HEK293T (cell line): ENCODE data around the gene SH2D3C.

ENCODE experiments used
- CTCF ChIA-PET: fragments of 350-600 bp; formaldehyde crosslinking; extraction: SDS; loops from one replicate; lab custom pipeline; 2021; ENCODE audit warnings: antibody characterized with exemption, inconsistent platforms; lab: Yijun Ruan, JAX
- POLR2A ChIA-PET: fragments of 350-600 bp; formaldehyde crosslinking; extraction: SDS; loops from one replicate; lab custom pipeline; 2020; ENCODE audit warnings: antibody characterized with exemption, inconsistent platforms; lab: Yijun Ruan, JAX
- DNase-seq: peaks from one replicate; pipeline ENCODE4 v3.0.0; 2012; ENCODE audit warnings: mixed read lengths; ENCODE audit errors: extremely low spot score
- ARNT ChIP-seq: fragments of 450-650 bp; IDR thresholded peaks from 2 replicates; pipeline ENCODE4 v1.6.1; 2017; ENCODE audit warnings: mild to moderate bottlenecking
- BHLHE40 ChIP-seq: fragments of 450-650 bp; IDR thresholded peaks from 2 replicates; pipeline ENCODE4 v1.6.1; 2016; ENCODE audit warnings: mild to moderate bottlenecking, moderate library complexity, borderline replicate concordance
- CTBP1 ChIP-seq: fragments of 450-650 bp; IDR thresholded peaks from 2 replicates; pipeline ENCODE4 v1.6.1; 2016; ENCODE audit warnings: borderline replicate concordance
- ELF4 ChIP-seq: fragments of 450-650 bp; IDR thresholded peaks from 2 replicates; pipeline ENCODE4 v1.6.1; 2017; ENCODE audit warnings: antibody characterized with exemption
- FOXA1 ChIP-seq: fragments of 450-650 bp; IDR thresholded peaks from 2 replicates; pipeline ENCODE4 v1.6.1; 2016; ENCODE audit warnings: mild to moderate bottlenecking
- FOXK2 ChIP-seq: fragments of 450-650 bp; IDR thresholded peaks from 2 replicates; pipeline ENCODE4 v1.6.1; 2016; ENCODE audit warnings: mild to moderate bottlenecking
- FOXM1 ChIP-seq: fragments of 450-650 bp; IDR thresholded peaks from 2 replicates; pipeline ENCODE4 v1.6.1; 2017; ENCODE audit warnings: mild to moderate bottlenecking, borderline replicate concordance
- HDGF ChIP-seq: fragments of 450-650 bp; IDR thresholded peaks from 2 replicates; pipeline ENCODE4 v1.6.1; 2017; ENCODE audit warnings: antibody characterized with exemption, borderline replicate concordance
- L3MBTL2 ChIP-seq: fragments of 450-650 bp; conservative IDR thresholded peaks from 2 replicates; pipeline ENCODE4 v1.6.1; 2016; ENCODE audit warnings: mild to moderate bottlenecking
- LEF1 ChIP-seq: fragments of 450-650 bp; IDR thresholded peaks from 2 replicates; pipeline ENCODE4 v1.6.1; 2017; ENCODE audit warnings: mild to moderate bottlenecking, borderline replicate concordance
- NFRKB ChIP-seq: fragments of 450-650 bp; IDR thresholded peaks from 2 replicates; pipeline ENCODE4 v1.6.1; 2016; ENCODE audit warnings: mild to moderate bottlenecking, moderate library complexity
- SP1 ChIP-seq: fragments of 450-650 bp; IDR thresholded peaks from 2 replicates; pipeline ENCODE4 v1.6.1; 2017
- SUZ12 ChIP-seq: fragments of 450-650 bp; IDR thresholded peaks from 2 replicates; pipeline ENCODE4 v1.6.1; 2016; ENCODE audit warnings: mild to moderate bottlenecking
- TARDBP ChIP-seq: fragments of 450-650 bp; IDR thresholded peaks from 2 replicates; pipeline ENCODE4 v1.6.1; 2016
- ZNF384 ChIP-seq: fragments of 450-650 bp; IDR thresholded peaks from 2 replicates; pipeline ENCODE4 v1.6.1; 2016
- TF ChIP-seq, protein P1 (sequence below): fragments of 450-650 bp; IDR thresholded peaks from 2 replicates; pipeline ENCODE4 v1.6.1; 2016

The SH2D3C gene

DNA sequence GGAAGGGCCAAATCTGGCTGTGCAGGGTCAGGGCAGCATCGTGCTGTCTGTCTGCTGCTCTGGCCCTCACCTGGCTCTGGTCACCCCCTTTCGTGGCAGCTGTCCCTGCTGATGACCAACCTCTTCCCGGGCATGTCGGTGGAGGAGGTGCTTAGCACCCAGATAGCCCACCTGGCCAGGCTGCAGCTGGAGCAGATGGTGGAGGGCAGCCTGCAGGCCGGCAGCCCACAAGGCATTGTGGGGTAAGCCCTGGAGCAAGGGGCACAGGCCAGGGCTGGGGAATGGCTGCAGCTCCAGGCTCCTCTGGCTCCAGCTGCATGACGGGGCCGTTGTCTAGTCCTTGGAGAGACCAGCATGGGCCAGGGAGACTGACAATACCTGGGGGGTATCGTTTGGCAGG lies 51.6 kb downstream of the SH2D3C start:
- ChIA-PET POLR2A (no interaction called here), CTCF (interaction anchor here (0.7 to 2.2 kb wide), 2 partner anchors 8 to 357 kb away, joined by 3 to 10 read pairs; partner anchors contain the start of gene TOR2A)
- TF ChIP-seq HDGF (no peak), SUZ12 (no peak), SP1 (no peak), ZNF384 (no peak), L3MBTL2 (no peak), ARNT (no peak), TARDBP (no peak), CTBP1 (no peak), ELF4 (no peak), NFRKB (no peak), LEF1 (no peak), FOXA1 (no peak)
- TF ChIP-seq, protein P1, sequence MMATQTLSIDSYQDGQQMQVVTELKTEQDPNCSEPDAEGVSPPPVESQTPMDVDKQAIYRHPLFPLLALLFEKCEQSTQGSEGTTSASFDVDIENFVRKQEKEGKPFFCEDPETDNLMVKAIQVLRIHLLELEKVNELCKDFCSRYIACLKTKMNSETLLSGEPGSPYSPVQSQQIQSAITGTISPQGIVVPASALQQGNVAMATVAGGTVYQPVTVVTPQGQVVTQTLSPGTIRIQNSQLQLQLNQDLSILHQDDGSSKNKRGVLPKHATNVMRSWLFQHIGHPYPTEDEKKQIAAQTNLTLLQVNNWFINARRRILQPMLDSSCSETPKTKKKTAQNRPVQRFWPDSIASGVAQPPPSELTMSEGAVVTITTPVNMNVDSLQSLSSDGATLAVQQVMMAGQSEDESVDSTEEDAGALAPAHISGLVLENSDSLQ = no peak
- no peak for DNase-seq

DNA sequence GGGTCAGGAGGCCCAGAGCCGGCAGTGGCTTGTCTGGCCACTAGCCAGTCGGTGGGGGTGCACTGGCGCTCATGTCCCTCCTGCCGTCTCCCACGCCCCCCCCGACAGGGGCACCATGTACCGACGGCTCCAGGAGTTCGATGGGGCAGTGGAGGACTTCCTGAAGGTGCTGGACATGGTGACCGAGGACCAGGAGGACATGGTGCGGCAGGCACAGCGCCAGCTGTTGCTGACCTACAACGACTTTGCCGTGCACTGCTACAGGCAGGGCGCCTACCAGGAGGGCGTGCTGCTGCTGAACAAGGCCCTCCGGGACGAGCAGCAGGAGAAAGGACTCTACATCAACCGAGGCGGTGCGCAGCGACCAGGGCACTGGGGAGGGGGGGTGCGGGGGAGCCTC lies 54.5 kb downstream of the SH2D3C start:
- DNase-seq = no peak
- ChIA-PET CTCF (no interaction called here), POLR2A (interaction anchor here (1.2 kb wide), 1 partner anchor 11 kb away, joined by 3 read pairs; no protein-coding TSS in a partner anchor)
- TF ChIP-seq ELF4 (no peak), HDGF (no peak), FOXM1 (no peak), ZNF384 (no peak), FOXK2 (no peak), L3MBTL2 (no peak), NFRKB (no peak), FOXA1 (no peak), SUZ12 (no peak), ARNT (no peak), TARDBP (no peak), BHLHE40 (no peak)

DNA sequence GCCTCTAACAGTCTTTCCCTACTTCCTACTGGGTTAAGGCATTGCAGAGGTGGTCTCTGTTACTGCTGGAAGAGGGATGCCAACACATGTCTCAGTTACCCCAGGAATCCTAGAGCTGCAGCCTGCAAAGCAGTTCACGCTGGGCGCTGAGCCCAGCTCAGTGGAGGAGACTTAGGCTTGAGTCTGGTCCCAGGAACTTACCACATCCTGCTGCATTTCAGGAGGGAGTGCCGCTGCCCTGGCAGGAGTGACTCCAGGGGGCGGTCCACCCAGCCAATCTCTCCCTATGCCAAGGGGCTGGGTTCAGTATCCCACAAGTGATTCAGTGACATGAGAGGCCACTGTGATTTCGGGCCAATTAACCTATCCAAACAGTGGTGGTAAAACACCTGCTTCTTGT lies 55.0 kb downstream of the SH2D3C start:
- ChIA-PET POLR2A (interaction anchor here (1.2 kb wide), 1 partner anchor 11 kb away, joined by 3 read pairs; no protein-coding TSS in a partner anchor), CTCF (no interaction called here)
- no peak for DNase-seq
- TF ChIP-seq LEF1 (no peak), FOXM1 (no peak), TARDBP (no peak), SUZ12 (no peak), ARNT (no peak), FOXA1 (no peak), L3MBTL2 (no peak)
- TF ChIP-seq, protein P1 = no peak

DNA sequence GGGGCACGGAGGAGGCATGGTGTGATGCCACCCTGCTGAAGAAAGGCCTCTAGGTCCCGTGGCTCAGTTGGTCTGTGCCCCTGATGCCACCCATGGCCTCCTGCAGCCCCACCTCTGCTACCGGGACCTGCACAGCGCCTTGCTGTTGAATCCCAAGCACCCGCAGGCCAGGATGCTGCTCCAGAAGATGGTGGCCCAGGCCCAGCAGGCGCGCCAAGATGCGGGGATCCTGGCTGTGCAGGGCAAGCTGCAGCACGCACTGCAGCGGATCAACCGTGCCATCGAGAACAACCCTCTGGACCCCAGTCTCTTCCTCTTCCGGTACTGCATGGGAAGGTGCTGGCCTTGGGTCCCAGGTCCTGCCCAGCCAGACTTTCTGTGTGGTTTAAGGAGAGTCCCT lies 55.5 kb downstream of the SH2D3C start:
- no peak for TF ChIP-seq ARNT
- TF ChIP-seq TARDBP = no peak
- TF ChIP-seq FOXA1 = no peak
- TF ChIP-seq SUZ12 = no peak
- no peak for TF ChIP-seq FOXK2
- TF ChIP-seq FOXM1 = no peak
- TF ChIP-seq NFRKB = no peak
- TF ChIP-seq BHLHE40 = no peak
- no peak for TF ChIP-seq CTBP1
- no peak for TF ChIP-seq L3MBTL2
- TF ChIP-seq ZNF384 = no peak
- TF ChIP-seq ELF4 = no peak
- TF ChIP-seq HDGF = no peak
- TF ChIP-seq LEF1 = no peak
- no peak for TF ChIP-seq SP1
- TF ChIP-seq, protein P1 = no peak
- ChIA-PET POLR2A (interaction anchor here (1.2 kb wide), 1 partner anchor 12 kb away, joined by 3 read pairs; no protein-coding TSS in a partner anchor), CTCF (no interaction called here)
- no peak for DNase-seq

DNA sequence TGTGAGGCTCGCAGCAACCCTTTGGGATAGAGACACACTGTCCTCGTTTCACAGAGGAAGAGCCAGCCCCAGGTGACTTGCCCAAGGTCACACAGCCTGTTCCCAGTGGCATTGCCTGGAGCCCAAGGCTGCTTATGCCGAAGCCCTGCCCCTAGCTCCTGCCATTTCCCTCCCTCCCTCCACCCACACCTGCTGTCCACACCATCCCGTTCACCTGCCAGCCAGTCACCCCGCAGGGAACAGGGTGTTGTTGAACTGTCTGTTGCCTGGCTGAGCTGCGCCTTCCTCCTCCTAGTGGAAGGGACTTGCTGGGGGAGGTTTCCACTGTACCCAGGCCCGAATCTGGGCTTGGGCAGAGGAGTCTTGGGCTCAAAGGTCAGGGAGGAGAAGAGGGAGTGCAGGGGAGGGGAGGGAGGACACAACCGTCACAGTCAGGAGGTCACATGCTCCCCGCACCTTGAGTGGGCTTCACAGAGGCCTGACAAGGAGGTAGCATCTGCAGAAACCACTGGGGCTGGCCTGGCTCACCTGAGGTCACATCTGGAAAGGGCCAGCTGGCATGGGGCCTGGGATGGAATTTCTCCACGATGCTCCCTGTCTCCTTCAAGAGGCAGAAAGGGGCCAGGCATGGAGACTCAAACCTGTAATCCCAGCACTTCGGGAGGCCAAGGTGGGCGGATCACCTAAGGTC lies 56.3 kb downstream of the SH2D3C start:
- DNase-seq = no peak
- ChIA-PET CTCF (interaction anchor here (1.5 kb wide), 1 partner anchor 9 kb away, joined by 4 read pairs; no protein-coding TSS in a partner anchor), POLR2A (interaction anchor here (0.6 to 1.0 kb wide), 2 partner anchors 12 to 187 kb away, joined by 3 read pairs; no protein-coding TSS in a partner anchor)
- no peak for TF ChIP-seq FOXA1
- no peak for TF ChIP-seq NFRKB
- no peak for TF ChIP-seq HDGF
- TF ChIP-seq L3MBTL2 = no peak
- TF ChIP-seq, protein P1 = no peak
- TF ChIP-seq BHLHE40 = no peak
- no peak for TF ChIP-seq ARNT
- no peak for TF ChIP-seq FOXM1
- TF ChIP-seq ELF4 = no peak
- no peak for TF ChIP-seq TARDBP
- no peak for TF ChIP-seq SUZ12
- TF ChIP-seq FOXK2 = no peak
- no peak for TF ChIP-seq ZNF384
- TF ChIP-seq CTBP1 = no peak
- no peak for TF ChIP-seq SP1
- no peak for TF ChIP-seq LEF1
